Erythroblast (primary cell): ENCODE data around the gene MARCHF5.
"Not testable (repeated sequence)": the region's sequence is repeated elsewhere in the genome, so short reads cannot be mapped to it uniquely, and the experiment has no call there.

Experiments
- DNase-seq, 2 experiments: peaks; one replicate each; lab custom pipeline; 2025; lab: John Stamatoyannopoulos, UW
- GATA1 ChIP-seq: IDR thresholded peaks from 2 replicates; pipeline ENCODE4 v1.6.1; 2011; ENCODE audit warnings: low read depth, mild to moderate bottlenecking, control low read depth, low read length, moderate library complexity
- POLR2A ChIP-seq: IDR thresholded peaks from 2 replicates; pipeline ENCODE4 v1.6.1; 2011; ENCODE audit warnings: mild to moderate bottlenecking, low read length

MARCHF5 gene

GRCh38 chr10:92385831-92386230, 94.9 kb downstream of the MARCHF5 start:
- TF ChIP-seq GATA1 (no peak), POLR2A (no peak)
- DNase-seq: no peak

GRCh38 chr10:92387289-92387940, 96.4 kb downstream of the MARCHF5 start:
- DNase-seq: peak; percentile 62 to 74
- TF ChIP-seq POLR2A: no peak
- TF ChIP-seq GATA1: no peak

GRCh38 chr10:92393173-92393572, 102.2 kb downstream of the MARCHF5 start:
- not testable (repeated sequence) for DNase-seq

- TF ChIP-seq POLR2A (no peak), GATA1 (no peak)
Observed at GRCh38 chr10:92395271-92395670, 104.3 kb downstream of the MARCHF5 start.

GRCh38 chr10:92402234-92402633, 111.3 kb downstream of the MARCHF5 start:
- DNase-seq: peak in 1 of 2 experiments; percentile 25

More at GRCh38 chr10:92395271-92395670, 104.3 kb downstream of the MARCHF5 start:
- DNase-seq: no peak
